ENCODE measurements around the gene VAC14. TPM values are rescaled to one million over a fixed set of nuclear protein-coding genes. Genes with fewer than 3 reads are reported as not detected.
A peak's percentile ranks its signal among the peaks of the same experiment; 100 is the strongest.

VAC14 gene
- total RNA-seq, 2 donors from 2014 or later = 22.1 to 26.5 TPM

DNA sequence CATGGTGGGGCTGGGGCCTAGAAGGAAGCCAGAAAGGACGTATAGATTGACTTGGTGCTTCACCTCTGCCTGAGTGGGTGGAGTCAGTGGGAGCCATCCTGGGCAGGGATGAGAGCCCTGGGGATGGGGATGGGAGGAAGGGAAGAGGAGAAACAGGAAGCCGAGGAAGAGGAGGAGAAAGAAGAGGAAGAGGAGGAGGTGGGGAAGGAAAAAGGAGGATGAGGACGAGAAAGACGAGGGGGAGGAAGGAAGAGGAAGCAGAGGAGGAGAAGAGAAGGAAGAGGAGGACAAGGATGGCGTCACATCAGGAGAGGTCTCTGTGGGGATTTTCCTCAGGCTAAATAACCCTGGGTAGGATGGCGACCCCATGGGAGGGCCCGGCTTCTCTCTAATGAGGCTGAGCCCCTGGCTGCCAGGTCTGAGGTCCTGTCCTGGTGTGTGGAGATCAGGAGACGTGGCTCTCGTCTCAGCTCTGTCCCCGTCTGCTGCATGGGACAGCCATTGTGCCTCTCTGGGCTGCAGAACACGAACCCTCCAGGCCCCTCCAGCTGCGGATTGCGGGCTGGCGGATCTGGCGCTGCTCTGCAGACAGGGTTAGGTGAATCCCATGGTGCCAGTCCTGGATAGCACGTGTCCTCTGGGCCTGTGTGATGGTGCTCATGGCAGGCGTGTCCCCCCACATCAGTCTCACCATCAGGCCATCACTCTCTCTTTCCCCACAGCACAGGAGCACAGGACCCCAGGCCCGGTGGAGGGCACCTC lies 79.6 kb downstream of the VAC14 start:
- H3K4me1 ChIP-seq = peaks cover 0 to 21% of the 10 kb centered on the region in 2 donors
- H3K4me3 ChIP-seq = no peak overlapping the region
- H3K27ac ChIP-seq = no peak overlapping the region
- TF ChIP-seq, protein P1, sequence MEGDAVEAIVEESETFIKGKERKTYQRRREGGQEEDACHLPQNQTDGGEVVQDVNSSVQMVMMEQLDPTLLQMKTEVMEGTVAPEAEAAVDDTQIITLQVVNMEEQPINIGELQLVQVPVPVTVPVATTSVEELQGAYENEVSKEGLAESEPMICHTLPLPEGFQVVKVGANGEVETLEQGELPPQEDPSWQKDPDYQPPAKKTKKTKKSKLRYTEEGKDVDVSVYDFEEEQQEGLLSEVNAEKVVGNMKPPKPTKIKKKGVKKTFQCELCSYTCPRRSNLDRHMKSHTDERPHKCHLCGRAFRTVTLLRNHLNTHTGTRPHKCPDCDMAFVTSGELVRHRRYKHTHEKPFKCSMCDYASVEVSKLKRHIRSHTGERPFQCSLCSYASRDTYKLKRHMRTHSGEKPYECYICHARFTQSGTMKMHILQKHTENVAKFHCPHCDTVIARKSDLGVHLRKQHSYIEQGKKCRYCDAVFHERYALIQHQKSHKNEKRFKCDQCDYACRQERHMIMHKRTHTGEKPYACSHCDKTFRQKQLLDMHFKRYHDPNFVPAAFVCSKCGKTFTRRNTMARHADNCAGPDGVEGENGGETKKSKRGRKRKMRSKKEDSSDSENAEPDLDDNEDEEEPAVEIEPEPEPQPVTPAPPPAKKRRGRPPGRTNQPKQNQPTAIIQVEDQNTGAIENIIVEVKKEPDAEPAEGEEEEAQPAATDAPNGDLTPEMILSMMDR (IDR thresholded peaks at IDR 0.05) = no peak
- no peaks in the 10 kb centered on the region for H3K9me3 ChIP-seq
- H3K27me3 ChIP-seq = no peaks in the 10 kb centered on the region
- H3K36me3 ChIP-seq = no peaks in the 10 kb centered on the region
- no peak for DNase-seq (ENCODE audit: low spot score)

DNA sequence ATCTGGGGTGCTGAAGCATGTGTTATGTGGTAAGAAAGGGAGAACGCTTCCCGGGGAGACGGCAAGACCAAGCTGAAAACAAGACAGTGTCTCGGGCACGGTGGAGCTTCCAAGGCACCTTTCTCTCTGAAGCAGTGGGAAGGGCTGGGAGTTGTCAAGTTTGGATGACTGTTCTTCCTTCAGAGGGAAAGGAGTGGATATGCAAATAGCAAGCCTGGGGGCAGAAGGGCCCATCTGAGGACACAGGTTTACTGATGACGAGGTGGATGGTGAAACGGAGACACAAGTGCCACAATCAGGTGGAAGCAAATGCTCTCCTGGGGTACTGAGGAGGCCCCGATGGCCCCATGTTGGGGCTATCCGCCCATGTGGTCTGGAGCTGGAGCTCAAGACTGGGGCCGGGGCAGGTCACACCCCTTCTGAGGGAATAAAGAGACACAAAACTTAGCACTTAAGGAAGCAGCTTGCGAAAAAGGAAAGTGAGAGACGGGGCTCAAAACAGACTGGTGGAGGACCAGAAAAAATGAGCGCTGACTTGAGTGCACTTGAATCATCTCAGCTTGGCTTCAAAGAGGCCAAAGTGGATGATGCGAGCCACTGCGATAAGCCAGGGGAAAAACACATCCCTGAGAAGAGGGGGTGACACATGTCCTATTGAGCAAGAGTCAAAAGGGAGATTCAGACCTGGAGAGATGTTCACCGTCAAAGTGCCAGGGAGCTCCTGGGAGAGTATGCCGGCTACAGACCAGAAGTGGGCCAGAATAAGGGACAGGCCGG lies 80.3 kb downstream of the VAC14 start:
- Histone ChIP-seq H3K27me3 (no peaks in the 10 kb centered on the region), H3K27ac (no peak overlapping the region), H3K4me3 (no peak overlapping the region), H3K9me3 (no peaks in the 10 kb centered on the region), H3K36me3 (no peaks in the 10 kb centered on the region), H3K4me1 (peaks cover 0 to 21% of the 10 kb centered on the region in 2 donors)
- no peak for DNase-seq (ENCODE audit: low spot score)
- TF ChIP-seq, protein P1 (IDR thresholded peaks at IDR 0.05) = no peak

DNA sequence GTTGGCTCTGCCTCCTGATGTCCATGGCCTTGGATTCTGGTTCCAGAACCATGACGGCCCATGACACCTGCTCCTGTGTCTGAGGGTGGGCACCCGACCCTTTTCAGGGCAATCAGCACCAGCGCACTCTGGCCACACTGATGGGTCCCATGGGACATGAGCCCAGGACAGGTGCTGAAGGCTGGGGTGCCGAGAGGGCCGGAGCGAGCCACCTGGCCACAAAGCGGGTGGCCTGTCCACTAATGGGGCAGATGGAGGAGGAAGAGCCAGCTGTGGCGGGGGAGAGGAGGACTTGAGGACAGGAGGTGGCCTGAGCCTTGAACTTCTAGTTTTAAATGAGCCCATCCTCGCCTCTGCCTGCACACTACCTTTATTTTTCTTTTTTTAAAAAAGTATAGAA lies 83.9 kb downstream of the VAC14 start:
- Histone ChIP-seq H3K27me3 (no peaks in the 10 kb centered on the region), H3K27ac (no peak overlapping the region), H3K4me1 (peaks cover 0 to 22% of the 10 kb centered on the region in 2 donors), H3K9me3 (no peaks in the 10 kb centered on the region), H3K4me3 (no peak overlapping the region), H3K36me3 (no peaks in the 10 kb centered on the region)
- TF ChIP-seq, protein P1 (IDR thresholded peaks at IDR 0.05) = no peak
- DNase-seq (ENCODE audit: low spot score) = no peak

DNA sequence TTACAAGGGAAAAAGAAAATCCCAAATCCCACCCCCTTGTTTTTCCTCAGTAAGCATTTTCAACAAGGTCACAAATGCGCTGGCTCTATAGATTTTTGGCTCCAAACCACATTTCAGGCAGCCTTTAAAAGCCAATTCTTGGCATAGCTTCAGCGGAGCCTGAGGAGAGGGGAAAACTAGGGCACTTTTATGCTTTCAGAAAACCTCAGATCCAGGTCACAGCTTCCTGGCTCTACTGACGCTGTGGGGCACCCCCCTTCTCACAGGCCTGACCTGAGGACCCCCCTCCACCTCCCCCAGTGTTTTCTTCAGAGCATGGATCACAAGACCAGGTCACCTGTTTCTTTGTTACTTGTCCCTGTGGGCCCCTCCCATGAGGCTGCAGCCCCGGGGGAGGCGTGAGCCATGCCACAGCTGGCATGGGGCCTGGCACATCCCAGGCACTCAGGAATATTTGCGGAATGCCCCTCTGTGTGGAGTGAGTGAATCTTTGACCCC lies 85.0 kb downstream of the VAC14 start:
- TF ChIP-seq, protein P1 (IDR thresholded peaks at IDR 0.05) = no peak
- no peak overlapping the region for H3K4me3 ChIP-seq
- H3K27ac ChIP-seq = peak overlapping the region; percentile 60 to 65

DNA sequence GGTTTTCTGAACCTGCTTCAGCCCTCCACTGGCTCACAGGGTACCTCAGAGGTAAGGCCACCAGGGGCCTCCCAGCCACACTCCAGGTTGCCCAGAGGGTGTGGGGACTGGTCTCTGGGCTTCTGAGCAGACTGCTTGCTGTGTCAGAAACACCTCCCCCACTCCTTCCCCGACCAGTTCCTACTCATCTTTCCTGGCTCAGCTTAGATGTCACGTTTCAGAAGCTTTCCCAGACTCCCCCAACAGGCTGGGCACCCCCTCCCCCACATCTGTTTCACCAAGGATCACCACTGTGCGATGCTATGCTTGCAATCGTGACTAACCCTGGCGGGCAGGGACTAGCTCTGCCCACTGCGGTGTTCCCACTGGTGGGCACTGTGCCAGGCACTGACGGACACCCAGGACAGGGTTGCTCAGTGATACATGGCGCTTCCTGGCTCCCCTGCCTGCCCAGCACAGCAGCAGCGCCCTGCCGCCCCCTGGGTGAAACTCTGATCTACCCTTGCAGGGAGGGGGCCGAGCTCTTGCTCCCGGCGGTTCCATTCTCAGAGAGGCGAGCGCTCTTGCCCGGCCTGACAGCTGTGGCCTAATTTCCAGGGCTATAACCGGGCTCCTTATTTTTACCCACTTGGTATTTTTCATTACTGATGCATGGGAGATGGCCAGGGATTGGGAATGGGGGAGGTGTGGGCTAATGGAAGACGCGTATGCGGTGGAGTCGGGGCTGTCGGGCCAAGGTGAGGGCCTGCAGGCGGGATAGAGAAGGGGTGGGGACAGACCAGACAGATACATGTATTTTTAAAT lies 85.7 kb downstream of the VAC14 start:
- peak; percentile 94 for DNase-seq (ENCODE audit: low spot score)
- H3K27ac ChIP-seq = peak overlapping the region; percentile 60 to 65
- no peaks in the 10 kb centered on the region for H3K9me3 ChIP-seq
- H3K36me3 ChIP-seq = no peaks in the 10 kb centered on the region
- H3K4me3 ChIP-seq = no peak overlapping the region
- H3K27me3 ChIP-seq = no peaks in the 10 kb centered on the region
- peaks cover 0 to 22% of the 10 kb centered on the region in 2 donors for H3K4me1 ChIP-seq
- TF ChIP-seq, protein P1 (IDR thresholded peaks at IDR 0.05) = peak in 1 of 2 donors; percentile 24

More for the DNA sequence above, 85.0 kb downstream of the VAC14 start:
- no peaks in the 10 kb centered on the region for H3K27me3 ChIP-seq
- no peak for DNase-seq (ENCODE audit: low spot score)
- H3K9me3 ChIP-seq = no peaks in the 10 kb centered on the region
- peaks cover 0 to 22% of the 10 kb centered on the region in 2 donors for H3K4me1 ChIP-seq
- no peaks in the 10 kb centered on the region for H3K36me3 ChIP-seq

Measured in right atrium auricular region (tissue), 2 donors.